G401.6 (cell line): Measurements from ENCODE around the gene PLEKHG4B.
"Not testable (repeated sequence)": the region's sequence is repeated elsewhere in the genome, so short reads cannot be mapped to it uniquely, and the experiment has no call there.

Source experiments
- FAIRE-seq: peaks from 2 replicates; lab custom pipeline; 2012; peaks lifted over from hg19 to GRCh38; lab: Jason Lieb, UNC

The PLEKHG4B gene

DNA sequence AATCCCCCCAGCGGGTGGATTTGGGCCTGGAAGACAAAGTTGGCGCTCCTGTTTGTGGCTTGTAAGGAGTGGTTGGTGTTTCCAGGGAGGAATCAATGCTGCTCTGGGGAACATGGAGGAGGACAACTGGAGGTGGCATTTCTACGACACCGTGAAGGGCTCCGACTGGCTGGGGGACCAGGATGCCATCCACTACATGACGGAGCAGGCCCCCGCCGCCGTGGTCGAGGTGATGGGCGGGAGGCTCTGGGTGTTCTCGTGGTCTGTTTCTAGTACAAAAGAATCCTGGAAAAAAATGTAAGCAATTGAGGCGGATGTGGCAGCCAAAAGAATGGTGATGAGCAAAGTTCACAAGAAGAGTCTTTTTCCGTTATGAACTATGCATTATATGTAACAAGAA is 133.4 kb downstream of the PLEKHG4B start:
- no peak for FAIRE-seq

GRCh38 chr5:227375-227774 is 135.4 kb downstream of the PLEKHG4B start:
- FAIRE-seq: not testable (repeated sequence)

GRCh38 chr5:228886-229285 is 136.9 kb downstream of the PLEKHG4B start:
- no peak for FAIRE-seq

DNA sequence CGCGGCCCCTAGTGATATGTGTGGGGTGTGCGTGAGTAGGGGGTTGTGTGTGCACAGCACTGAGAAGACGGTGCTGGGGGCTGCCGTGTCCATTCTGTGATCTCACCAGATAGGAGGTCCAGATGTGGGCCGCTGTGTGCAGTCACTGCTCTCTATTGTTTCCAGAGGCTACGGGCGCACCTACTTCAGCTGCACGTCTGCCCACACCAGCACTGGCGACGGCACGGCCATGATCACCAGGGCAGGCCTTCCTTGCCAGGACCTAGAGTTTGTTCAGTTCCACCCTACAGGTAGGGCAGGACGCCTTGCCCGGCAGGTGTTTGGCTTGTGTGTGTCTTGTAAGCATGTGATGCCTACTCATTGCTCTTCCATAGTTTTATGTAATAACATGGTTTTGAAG is 138.7 kb downstream of the PLEKHG4B start:
- FAIRE-seq: no peak

- no peak for FAIRE-seq
Measured at GRCh38 chr5:231661-232060, 139.7 kb downstream of the PLEKHG4B start.

GRCh38 chr5:233426-233825 is 141.5 kb downstream of the PLEKHG4B start:
- not testable (repeated sequence) for FAIRE-seq

DNA sequence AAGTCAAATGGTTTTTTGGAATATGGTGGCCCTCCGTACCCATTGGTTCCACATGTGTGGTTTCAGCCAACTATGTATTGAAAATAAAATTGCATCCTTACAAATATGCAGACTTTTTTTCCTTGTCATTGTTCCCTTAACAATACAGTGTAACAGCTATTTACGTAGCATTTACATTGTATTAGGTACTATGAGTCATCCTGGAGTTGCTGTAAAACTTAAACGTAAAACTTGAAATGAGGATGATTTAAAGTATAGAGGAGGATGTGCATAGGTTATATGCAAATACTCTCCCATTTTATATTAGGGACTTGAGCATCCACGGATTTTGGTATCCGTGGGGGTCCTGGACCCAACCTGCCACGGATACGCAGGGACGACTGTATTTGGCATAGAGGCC is 142.5 kb downstream of the PLEKHG4B start:
- FAIRE-seq: no peak

DNA sequence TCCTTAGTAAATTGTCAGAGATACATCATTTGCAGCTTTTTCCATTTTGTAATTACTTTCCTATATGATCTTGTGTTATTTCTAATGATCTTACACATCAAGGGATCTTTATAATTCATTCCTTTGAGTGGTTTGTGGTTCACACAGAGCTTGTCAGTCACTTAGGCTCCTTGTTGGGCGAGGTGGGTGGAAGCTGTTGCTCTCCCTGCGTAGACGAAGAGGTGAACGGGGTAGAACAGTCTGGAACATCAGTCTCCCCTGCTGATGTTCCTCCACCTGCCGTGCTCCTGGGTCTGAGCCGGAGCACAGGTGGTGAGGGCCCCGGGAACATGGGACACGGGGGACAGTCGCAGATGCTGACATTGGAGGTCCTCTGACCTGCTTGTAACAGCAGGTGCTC is 143.6 kb downstream of the PLEKHG4B start:
- not testable (repeated sequence) for FAIRE-seq

DNA sequence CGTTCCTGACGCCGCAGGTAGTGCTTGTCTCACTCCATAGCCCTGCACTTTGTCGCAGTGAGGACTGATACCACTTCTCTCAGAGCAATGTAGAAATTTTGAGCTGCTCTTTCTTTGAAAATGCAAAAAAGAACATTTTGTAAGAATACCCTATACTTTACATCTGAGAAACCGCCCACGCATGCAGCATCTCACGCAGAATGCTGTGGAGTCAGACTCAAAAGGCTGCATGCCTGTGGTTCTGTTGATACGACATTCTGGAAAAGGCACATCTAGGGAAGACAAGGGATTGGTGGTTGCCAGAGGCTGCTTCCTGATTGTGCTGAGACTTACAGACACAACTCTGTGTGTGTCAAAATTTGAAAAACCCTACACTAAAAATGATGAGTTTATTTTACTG is 146.0 kb downstream of the PLEKHG4B start:
- not testable (repeated sequence) for FAIRE-seq
